ENCODE results near the gene CTIF. TPM values are rescaled to one million over a fixed set of nuclear protein-coding genes. Genes with fewer than 3 reads are reported as not detected.

CTIF gene
- total and polyA plus RNA-seq, 10 donors: 5.2 to 39.2 (median 18.5) TPM

DNA sequence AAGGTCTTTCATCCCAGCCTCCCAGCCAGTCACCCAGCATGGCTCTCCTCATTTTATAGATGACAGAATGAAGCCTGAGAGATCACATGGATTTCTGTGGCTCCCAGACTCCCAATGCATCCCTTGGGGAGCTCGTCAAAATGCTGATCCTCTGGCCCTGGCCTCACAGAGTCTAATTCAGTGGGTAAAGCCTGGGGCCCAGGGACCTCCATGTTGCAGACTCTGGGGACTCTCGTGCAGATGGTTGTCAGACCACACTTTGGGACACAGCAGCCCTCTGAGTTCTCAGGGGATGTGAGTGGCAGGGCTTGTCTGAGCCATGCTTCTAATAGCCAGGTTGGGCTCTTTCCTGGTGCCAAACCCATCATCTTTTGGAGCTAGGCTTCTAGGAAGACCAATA lies 97.0 kb downstream of the CTIF start:
- intact Hi-C loops (cut with DNase I; ENCODE audit: low total_unique reads): no loop called here
- Histone ChIP-seq H3K36me3 (peaks cover 0 to 45% (median 0%) of the 10 kb centered on the region in 6 donors), H3K27me3 (replicated peaks in 1 of 7) (no peaks in the 10 kb centered on the region), H3K4me3 (no peak overlapping the region), H3K27ac (no peak overlapping the region), H3K9me3 (no peaks in the 10 kb centered on the region), H3K4me1 (no peaks in the 10 kb centered on the region)
- 83 to 100% (median 86%) methylated on average over 1 to 2 of the region's 2 CpGs for WGBS, 5 donors
- TF ChIP-seq POLR2AphosphoS5 (IDR thresholded peaks at IDR 0.05) (no peak), POLR2A (IDR thresholded peaks at IDR 0.05) (no peak)
- TF ChIP-seq, protein P1, sequence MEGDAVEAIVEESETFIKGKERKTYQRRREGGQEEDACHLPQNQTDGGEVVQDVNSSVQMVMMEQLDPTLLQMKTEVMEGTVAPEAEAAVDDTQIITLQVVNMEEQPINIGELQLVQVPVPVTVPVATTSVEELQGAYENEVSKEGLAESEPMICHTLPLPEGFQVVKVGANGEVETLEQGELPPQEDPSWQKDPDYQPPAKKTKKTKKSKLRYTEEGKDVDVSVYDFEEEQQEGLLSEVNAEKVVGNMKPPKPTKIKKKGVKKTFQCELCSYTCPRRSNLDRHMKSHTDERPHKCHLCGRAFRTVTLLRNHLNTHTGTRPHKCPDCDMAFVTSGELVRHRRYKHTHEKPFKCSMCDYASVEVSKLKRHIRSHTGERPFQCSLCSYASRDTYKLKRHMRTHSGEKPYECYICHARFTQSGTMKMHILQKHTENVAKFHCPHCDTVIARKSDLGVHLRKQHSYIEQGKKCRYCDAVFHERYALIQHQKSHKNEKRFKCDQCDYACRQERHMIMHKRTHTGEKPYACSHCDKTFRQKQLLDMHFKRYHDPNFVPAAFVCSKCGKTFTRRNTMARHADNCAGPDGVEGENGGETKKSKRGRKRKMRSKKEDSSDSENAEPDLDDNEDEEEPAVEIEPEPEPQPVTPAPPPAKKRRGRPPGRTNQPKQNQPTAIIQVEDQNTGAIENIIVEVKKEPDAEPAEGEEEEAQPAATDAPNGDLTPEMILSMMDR (IDR thresholded peaks at IDR 0.05 in 8 of 11, conservative IDR thresholded peaks at IDR 0.05 in 3 of 11): no peak
- DNase-seq: no peak

DNA sequence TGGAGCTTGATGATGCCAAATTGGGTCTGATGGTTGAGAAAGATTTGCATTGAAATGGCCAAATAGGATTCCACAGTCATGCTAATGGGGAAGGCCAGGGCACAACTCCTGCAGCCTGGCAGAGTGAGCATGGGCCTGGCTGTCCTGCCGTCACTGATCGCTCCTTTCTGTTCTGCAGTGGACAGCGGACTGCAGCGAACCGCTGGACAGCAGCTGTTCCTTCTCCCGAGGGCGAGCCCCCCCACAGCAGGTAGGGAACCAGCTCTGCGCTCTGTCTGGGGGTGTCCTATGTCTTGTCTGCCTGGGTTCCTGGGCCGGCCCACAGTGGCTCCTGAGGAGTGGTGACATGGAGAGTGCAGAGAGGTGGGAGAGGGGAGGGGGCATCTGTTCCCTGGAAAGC lies 97.6 kb downstream of the CTIF start:
- DNase-seq: no peak
- Histone ChIP-seq H3K27ac (no peak overlapping the region), H3K9me3 (no peaks in the 10 kb centered on the region), H3K36me3 (peaks cover 0 to 46% (median 0%) of the 10 kb centered on the region in 6 donors), H3K27me3 (replicated peaks in 1 of 7) (no peaks in the 10 kb centered on the region), H3K4me1 (no peaks in the 10 kb centered on the region), H3K4me3 (no peak overlapping the region)
- intact Hi-C loops (cut with DNase I; ENCODE audit: low total_unique reads): no loop called here
- 88 to 98% (median 96%) methylated on average over 9 of the region's 9 CpGs for WGBS, 5 donors
- TF ChIP-seq POLR2A (IDR thresholded peaks at IDR 0.05) (no peak), POLR2AphosphoS5 (IDR thresholded peaks at IDR 0.05) (no peak)
- TF ChIP-seq, protein P1 (IDR thresholded peaks at IDR 0.05 in 8 of 11, conservative IDR thresholded peaks at IDR 0.05 in 3 of 11): no peak

DNA sequence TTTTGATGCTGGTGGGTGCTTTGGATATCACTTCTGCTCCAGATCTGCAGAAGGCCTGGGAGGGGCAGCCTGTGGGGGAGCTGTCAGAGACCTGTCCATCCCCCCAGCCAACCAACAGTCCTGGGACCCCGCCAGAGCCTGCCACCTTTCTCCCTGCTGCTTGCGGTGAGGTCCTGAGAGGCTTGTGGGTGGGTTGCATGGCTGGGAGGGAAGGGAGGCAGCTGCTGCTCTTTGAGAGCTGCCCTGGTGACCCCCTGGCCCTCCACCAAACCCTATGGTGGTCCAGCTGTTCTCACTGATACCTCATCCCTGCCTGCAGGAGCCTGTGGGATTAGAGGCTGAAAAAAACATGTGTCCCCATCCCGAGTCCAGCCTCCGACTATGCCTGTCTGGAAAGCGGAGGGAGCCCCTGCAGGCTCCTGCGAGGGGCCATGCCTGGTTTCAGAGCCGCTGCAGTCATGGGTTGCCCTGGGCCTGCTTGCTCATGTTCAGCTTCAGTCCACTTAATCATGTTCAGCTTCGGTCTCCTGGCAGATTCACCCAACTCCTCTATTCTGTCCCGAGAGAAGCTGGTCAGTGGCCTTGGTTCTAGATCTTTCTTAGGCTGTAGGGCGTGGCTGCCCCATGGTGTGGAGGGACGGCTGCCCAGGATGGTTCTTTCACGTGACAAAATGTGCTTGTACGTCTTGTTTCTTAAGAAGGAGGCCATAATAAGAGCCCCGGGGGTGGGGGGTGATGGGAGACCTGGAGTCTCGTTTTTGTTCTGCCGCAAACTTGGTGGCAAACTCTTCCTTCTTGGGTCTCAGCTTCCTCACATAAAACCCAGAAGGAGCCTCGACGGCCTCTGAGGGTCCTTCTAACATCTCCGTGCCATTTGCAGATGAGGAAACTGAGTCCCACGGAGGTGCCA lies 98.5 kb downstream of the CTIF start:
- intact Hi-C loops (cut with DNase I; ENCODE audit: low total_unique reads): no loop called here
- 89 to 96% (median 91%) methylated on average over 17 to 20 of the region's 20 CpGs for WGBS, 5 donors

DNA sequence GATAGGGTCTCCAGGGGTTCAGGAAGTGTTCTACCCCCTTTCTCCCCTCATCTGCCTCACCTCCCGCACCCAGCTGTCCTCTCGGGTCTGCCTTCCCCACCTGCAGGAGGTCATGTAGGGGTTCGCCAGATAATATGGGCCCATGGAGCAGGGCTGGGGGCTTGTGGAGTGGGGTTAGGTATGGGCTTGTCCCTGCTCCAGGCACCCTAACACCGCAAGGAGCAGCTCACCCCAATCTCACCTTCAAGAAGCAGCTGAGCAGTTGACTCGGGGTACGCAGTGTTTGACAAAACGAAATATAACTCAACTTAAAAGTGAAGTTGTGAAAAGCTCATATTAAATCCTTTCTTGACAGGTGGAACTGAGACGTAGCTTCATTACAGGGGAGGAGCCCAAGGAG lies 99.6 kb downstream of the CTIF start:
- 93 to 96% (median 95%) methylated on average over 8 of the region's 8 CpGs for WGBS, 5 donors
- TF ChIP-seq POLR2A (IDR thresholded peaks at IDR 0.05) (no peak), POLR2AphosphoS5 (IDR thresholded peaks at IDR 0.05) (no peak)
- TF ChIP-seq, protein P1 (IDR thresholded peaks at IDR 0.05 in 8 of 11, conservative IDR thresholded peaks at IDR 0.05 in 3 of 11): no peak
- DNase-seq: no peak
- no peaks in the 10 kb centered on the region for H3K9me3 ChIP-seq
- peaks cover 0 to 36% (median 0%) of the 10 kb centered on the region in 6 donors for H3K36me3 ChIP-seq
- H3K4me1 ChIP-seq: no peaks in the 10 kb centered on the region
- no peak overlapping the region for H3K4me3 ChIP-seq
- intact Hi-C loops (cut with DNase I; ENCODE audit: low total_unique reads): no loop called here
- no peaks in the 10 kb centered on the region for H3K27me3 ChIP-seq (replicated peaks in 1 of 7)
- no peak overlapping the region for H3K27ac ChIP-seq

More for the DNA sequence above, 98.5 kb downstream of the CTIF start:
- Histone ChIP-seq H3K4me1 (no peaks in the 10 kb centered on the region), H3K27ac (no peak overlapping the region), H3K27me3 (replicated peaks in 1 of 7) (no peaks in the 10 kb centered on the region), H3K36me3 (peaks cover 0 to 40% (median 0%) of the 10 kb centered on the region in 6 donors), H3K9me3 (no peaks in the 10 kb centered on the region), H3K4me3 (no peak overlapping the region)
- no peak for DNase-seq
- no peak for TF ChIP-seq POLR2A (IDR thresholded peaks at IDR 0.05)
- TF ChIP-seq, protein P1 (IDR thresholded peaks at IDR 0.05 in 8 of 11, conservative IDR thresholded peaks at IDR 0.05 in 3 of 11): no peak
